ENCODE data around the gene NXN. TPM values are rescaled to one million over a fixed set of nuclear protein-coding genes. Genes with fewer than 3 reads are reported as not detected.

The NXN gene
- 78.8 TPM for polyA plus RNA-seq (2013, experiment 1 of 2)
- 76.4 TPM for polyA plus RNA-seq (2013, experiment 2 of 2)

- H3K27ac ChIP-seq (ENCODE audit: low read depth, low read length, severe bottlenecking) = peak within 1 kb of the TSS; percentile 75
- peaks cover 23% of the 10 kb centered on the region for H3K4me1 ChIP-seq (ENCODE audit: control insufficient read depth, insufficient read depth, low read length, poor library complexity, severe bottlenecking)
- 0 to 3% methylated on average over 39 to 64 of the region's 94 CpGs for WGBS, 2 experiments (ENCODE audit: insufficient coverage in 2 of 2)
- no peaks in the 10 kb centered on the region for H3K9me3 ChIP-seq (ENCODE audit: control insufficient read depth, low read length)
- H3K4me3 ChIP-seq (ENCODE audit: extremely low read depth, insufficient read depth, low read length, poor library complexity, severe bottlenecking) = peak within 1 kb of the TSS; percentile 82
- H3K36me3 ChIP-seq (ENCODE audit: control insufficient read depth, insufficient read depth, low read length) = peaks cover 5% of the 10 kb centered on the region
Measured at GRCh38 chr17:979539-980405, at the start of gene NXN. TSS of gene NXN (minus strand) at chr17:979776.

GRCh38 chr17:1027044-1027443, 47.5 kb upstream of the NXN start:
- Histone ChIP-seq H3K27ac (ENCODE audit: low read depth, low read length, severe bottlenecking) (no peak overlapping the region), H3K4me1 (ENCODE audit: control insufficient read depth, insufficient read depth, low read length, poor library complexity, severe bottlenecking) (peaks cover 12% of the 10 kb centered on the region), H3K4me3 (ENCODE audit: extremely low read depth, insufficient read depth, low read length, poor library complexity, severe bottlenecking) (no peak overlapping the region), H3K9me3 (ENCODE audit: control insufficient read depth, low read length) (no peaks in the 10 kb centered on the region), H3K36me3 (ENCODE audit: control insufficient read depth, insufficient read depth, low read length) (peaks cover 2% of the 10 kb centered on the region)
- 95 to 98% methylated on average over 5 to 6 of the region's 9 CpGs for WGBS, 2 experiments (ENCODE audit: insufficient coverage in 2 of 2)

- Histone ChIP-seq H3K4me3 (ENCODE audit: extremely low read depth, insufficient read depth, low read length, poor library complexity, severe bottlenecking) (no peak overlapping the region), H3K27ac (ENCODE audit: low read depth, low read length, severe bottlenecking) (no peak overlapping the region), H3K36me3 (ENCODE audit: control insufficient read depth, insufficient read depth, low read length) (peaks cover 2% of the 10 kb centered on the region), H3K4me1 (ENCODE audit: control insufficient read depth, insufficient read depth, low read length, poor library complexity, severe bottlenecking) (peaks cover 9% of the 10 kb centered on the region), H3K9me3 (ENCODE audit: control insufficient read depth, low read length) (no peaks in the 10 kb centered on the region)
- WGBS, 2 experiments (ENCODE audit: insufficient coverage in 2 of 2) = 92 to 93% methylated on average over 7 to 10 of the region's 10 CpGs
Measured at GRCh38 chr17:1026599-1026975, 47.0 kb upstream of the NXN start.

GRCh38 chr17:1025733-1026598, 46.4 kb upstream of the NXN start:
- no peaks in the 10 kb centered on the region for H3K9me3 ChIP-seq (ENCODE audit: control insufficient read depth, low read length)
- H3K36me3 ChIP-seq (ENCODE audit: control insufficient read depth, insufficient read depth, low read length) = peaks cover 2% of the 10 kb centered on the region
- 88 to 90% methylated on average over 28 to 29 of the region's 30 CpGs for WGBS, 2 experiments (ENCODE audit: insufficient coverage in 2 of 2)
- no peak overlapping the region for H3K27ac ChIP-seq (ENCODE audit: low read depth, low read length, severe bottlenecking)
- no peak overlapping the region for H3K4me3 ChIP-seq (ENCODE audit: extremely low read depth, insufficient read depth, low read length, poor library complexity, severe bottlenecking)
- peaks cover 9% of the 10 kb centered on the region for H3K4me1 ChIP-seq (ENCODE audit: control insufficient read depth, insufficient read depth, low read length, poor library complexity, severe bottlenecking)

GRCh38 chr17:1024076-1024475, 44.5 kb upstream of the NXN start:
- WGBS, 2 experiments (ENCODE audit: insufficient coverage in 2 of 2) = 89 to 92% methylated on average over 26 to 27 of the region's 27 CpGs
- Histone ChIP-seq H3K9me3 (ENCODE audit: control insufficient read depth, low read length) (no peaks in the 10 kb centered on the region), H3K4me1 (ENCODE audit: control insufficient read depth, insufficient read depth, low read length, poor library complexity, severe bottlenecking) (no peaks in the 10 kb centered on the region), H3K36me3 (ENCODE audit: control insufficient read depth, insufficient read depth, low read length) (peaks cover 2% of the 10 kb centered on the region), H3K4me3 (ENCODE audit: extremely low read depth, insufficient read depth, low read length, poor library complexity, severe bottlenecking) (no peak overlapping the region), H3K27ac (ENCODE audit: low read depth, low read length, severe bottlenecking) (no peak overlapping the region)

GRCh38 chr17:1022278-1023024, 42.9 kb upstream of the NXN start:
- no peak overlapping the region for H3K4me3 ChIP-seq (ENCODE audit: extremely low read depth, insufficient read depth, low read length, poor library complexity, severe bottlenecking)
- H3K36me3 ChIP-seq (ENCODE audit: control insufficient read depth, insufficient read depth, low read length) = peaks cover 2% of the 10 kb centered on the region
- 89 to 94% methylated on average over 28 to 32 of the region's 32 CpGs for WGBS, 2 experiments (ENCODE audit: insufficient coverage in 2 of 2)
- no peaks in the 10 kb centered on the region for H3K4me1 ChIP-seq (ENCODE audit: control insufficient read depth, insufficient read depth, low read length, poor library complexity, severe bottlenecking)
- no peaks in the 10 kb centered on the region for H3K9me3 ChIP-seq (ENCODE audit: control insufficient read depth, low read length)
- H3K27ac ChIP-seq (ENCODE audit: low read depth, low read length, severe bottlenecking) = no peak overlapping the region

- Histone ChIP-seq H3K27ac (ENCODE audit: low read depth, low read length, severe bottlenecking) (no peak overlapping the region), H3K36me3 (ENCODE audit: control insufficient read depth, insufficient read depth, low read length) (peaks cover 2% of the 10 kb centered on the region), H3K4me3 (ENCODE audit: extremely low read depth, insufficient read depth, low read length, poor library complexity, severe bottlenecking) (no peak overlapping the region), H3K9me3 (ENCODE audit: control insufficient read depth, low read length) (no peaks in the 10 kb centered on the region), H3K4me1 (ENCODE audit: control insufficient read depth, insufficient read depth, low read length, poor library complexity, severe bottlenecking) (no peaks in the 10 kb centered on the region)
- 93 to 95% methylated on average over 15 to 17 of the region's 17 CpGs for WGBS, 2 experiments (ENCODE audit: insufficient coverage in 2 of 2)
Measured at GRCh38 chr17:1021147-1021546, 41.6 kb upstream of the NXN start.

GRCh38 chr17:1019451-1019850, 39.9 kb upstream of the NXN start:
- no peak overlapping the region for H3K4me3 ChIP-seq (ENCODE audit: extremely low read depth, insufficient read depth, low read length, poor library complexity, severe bottlenecking)
- H3K4me1 ChIP-seq (ENCODE audit: control insufficient read depth, insufficient read depth, low read length, poor library complexity, severe bottlenecking) = no peaks in the 10 kb centered on the region
- 91 to 92% methylated on average over 5 to 6 of the region's 10 CpGs for WGBS, 2 experiments (ENCODE audit: insufficient coverage in 2 of 2)
- no peaks in the 10 kb centered on the region for H3K9me3 ChIP-seq (ENCODE audit: control insufficient read depth, low read length)
- H3K36me3 ChIP-seq (ENCODE audit: control insufficient read depth, insufficient read depth, low read length) = no peaks in the 10 kb centered on the region
- no peak overlapping the region for H3K27ac ChIP-seq (ENCODE audit: low read depth, low read length, severe bottlenecking)

- WGBS, 2 experiments (ENCODE audit: insufficient coverage in 2 of 2) = 92% methylated on average over 7 to 8 of the region's 11 CpGs
- no peaks in the 10 kb centered on the region for H3K9me3 ChIP-seq (ENCODE audit: control insufficient read depth, low read length)
- no peaks in the 10 kb centered on the region for H3K4me1 ChIP-seq (ENCODE audit: control insufficient read depth, insufficient read depth, low read length, poor library complexity, severe bottlenecking)
- no peaks in the 10 kb centered on the region for H3K36me3 ChIP-seq (ENCODE audit: control insufficient read depth, insufficient read depth, low read length)
- H3K4me3 ChIP-seq (ENCODE audit: extremely low read depth, insufficient read depth, low read length, poor library complexity, severe bottlenecking) = no peak overlapping the region
- H3K27ac ChIP-seq (ENCODE audit: low read depth, low read length, severe bottlenecking) = no peak overlapping the region
Measured at GRCh38 chr17:1018547-1018946, 39.0 kb upstream of the NXN start.

GRCh38 chr17:1013729-1014090, 34.1 kb upstream of the NXN start:
- Histone ChIP-seq H3K27ac (ENCODE audit: low read depth, low read length, severe bottlenecking) (no peak overlapping the region), H3K4me1 (ENCODE audit: control insufficient read depth, insufficient read depth, low read length, poor library complexity, severe bottlenecking) (no peaks in the 10 kb centered on the region), H3K36me3 (ENCODE audit: control insufficient read depth, insufficient read depth, low read length) (peaks cover 16% of the 10 kb centered on the region), H3K4me3 (ENCODE audit: extremely low read depth, insufficient read depth, low read length, poor library complexity, severe bottlenecking) (no peak overlapping the region), H3K9me3 (ENCODE audit: control insufficient read depth, low read length) (no peaks in the 10 kb centered on the region)
- 96 to 97% methylated on average over 9 of the region's 9 CpGs for WGBS, 2 experiments (ENCODE audit: insufficient coverage in 2 of 2)

Measured in mesodermal cell (in vitro differentiated cells).